Epithelial cell of esophagus (primary cell): ENCODE results near the gene ZC3H7B.

ENCODE experiments used
- DNase-seq: peaks from one replicate; pipeline ENCODE4 v3.0.0; 2010; ENCODE audit warnings: low read depth
- H3K4me3 ChIP-seq: 2 replicates; pipeline ENCODE4 v1.5.1; 2011; ENCODE audit warnings: mild to moderate bottlenecking, low read length, control low read depth
- TF ChIP-seq, protein P1 (sequence below): IDR thresholded peaks from 2 replicates; pipeline ENCODE4 v1.5.1; 2011; ENCODE audit warnings: low read depth, mild to moderate bottlenecking, low read length, control low read depth, inconsistent platforms; ENCODE audit not compliant: insufficient read depth; ENCODE audit errors: missing control alignments

ZC3H7B gene

GRCh38 chr22:41403532-41404318, 102.4 kb downstream of the ZC3H7B start:
- peak; percentile 84 for DNase-seq
- no peak overlapping the region for H3K4me3 ChIP-seq
- TF ChIP-seq, protein P1, sequence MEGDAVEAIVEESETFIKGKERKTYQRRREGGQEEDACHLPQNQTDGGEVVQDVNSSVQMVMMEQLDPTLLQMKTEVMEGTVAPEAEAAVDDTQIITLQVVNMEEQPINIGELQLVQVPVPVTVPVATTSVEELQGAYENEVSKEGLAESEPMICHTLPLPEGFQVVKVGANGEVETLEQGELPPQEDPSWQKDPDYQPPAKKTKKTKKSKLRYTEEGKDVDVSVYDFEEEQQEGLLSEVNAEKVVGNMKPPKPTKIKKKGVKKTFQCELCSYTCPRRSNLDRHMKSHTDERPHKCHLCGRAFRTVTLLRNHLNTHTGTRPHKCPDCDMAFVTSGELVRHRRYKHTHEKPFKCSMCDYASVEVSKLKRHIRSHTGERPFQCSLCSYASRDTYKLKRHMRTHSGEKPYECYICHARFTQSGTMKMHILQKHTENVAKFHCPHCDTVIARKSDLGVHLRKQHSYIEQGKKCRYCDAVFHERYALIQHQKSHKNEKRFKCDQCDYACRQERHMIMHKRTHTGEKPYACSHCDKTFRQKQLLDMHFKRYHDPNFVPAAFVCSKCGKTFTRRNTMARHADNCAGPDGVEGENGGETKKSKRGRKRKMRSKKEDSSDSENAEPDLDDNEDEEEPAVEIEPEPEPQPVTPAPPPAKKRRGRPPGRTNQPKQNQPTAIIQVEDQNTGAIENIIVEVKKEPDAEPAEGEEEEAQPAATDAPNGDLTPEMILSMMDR = peak; percentile 95

DNA sequence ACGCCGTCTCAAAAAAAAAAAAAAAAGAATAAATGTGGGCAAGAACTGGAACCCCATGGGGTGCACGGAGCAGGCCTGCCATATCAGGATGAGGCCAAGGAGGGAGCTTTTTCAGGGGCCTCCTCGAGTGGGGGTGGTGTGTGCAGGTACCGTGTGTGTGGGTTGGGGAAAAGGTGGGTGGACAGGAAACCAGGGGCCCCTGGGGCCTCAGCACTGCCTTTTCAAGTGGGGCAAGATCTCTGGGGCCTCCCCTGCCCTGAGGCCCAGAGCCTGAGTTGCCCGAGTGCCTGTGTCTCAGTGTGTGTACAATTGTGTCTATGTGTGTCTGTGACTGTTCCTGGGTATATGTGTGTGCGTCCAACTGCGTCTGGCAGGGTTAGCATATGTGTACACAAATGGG, 104.3 kb downstream of the ZC3H7B start:
- TF ChIP-seq, protein P1 = no peak
- H3K4me3 ChIP-seq = no peak overlapping the region
- DNase-seq = no peak

DNA sequence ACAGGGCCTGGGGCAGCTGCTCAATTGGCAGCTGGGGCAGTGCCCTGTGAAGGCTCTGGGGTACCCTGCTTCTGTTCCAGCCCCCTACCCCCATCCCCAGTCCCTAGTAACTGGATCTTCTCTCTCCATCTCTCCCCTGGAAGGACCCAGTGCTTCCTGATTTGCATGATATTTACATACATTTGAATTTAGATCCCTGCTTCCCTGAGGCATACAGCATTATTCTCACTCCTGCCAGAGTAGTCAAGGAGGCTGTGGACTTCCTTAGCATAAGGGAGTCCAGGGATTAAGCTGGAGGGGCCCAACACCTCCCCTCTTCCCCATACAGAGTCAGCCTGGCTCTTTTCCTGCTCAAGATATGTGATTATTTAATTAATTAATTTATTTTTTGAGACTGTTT, 105.1 kb downstream of the ZC3H7B start:
- DNase-seq = no peak
- H3K4me3 ChIP-seq = no peak overlapping the region
- TF ChIP-seq, protein P1 = no peak

DNA sequence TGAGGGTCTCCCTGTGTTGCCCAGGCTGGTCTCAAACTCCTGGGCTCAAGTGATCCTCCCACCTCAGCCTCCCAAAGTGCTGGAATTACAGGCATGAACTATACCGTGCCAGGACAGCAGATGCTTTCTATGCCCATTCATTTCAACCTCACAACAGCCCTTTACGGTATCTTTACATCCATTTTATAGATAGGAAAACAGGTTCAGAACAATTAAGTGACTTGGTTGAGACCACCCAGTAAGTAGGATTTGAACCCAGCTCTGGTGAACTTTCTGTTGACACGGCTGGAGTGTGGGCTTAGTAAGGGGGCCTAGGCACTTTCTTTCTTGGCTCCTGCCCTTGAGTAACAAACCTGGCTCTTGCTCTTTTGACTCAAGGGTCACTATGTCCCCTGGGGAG, 106.1 kb downstream of the ZC3H7B start:
- TF ChIP-seq, protein P1 = no peak
- DNase-seq = no peak
- H3K4me3 ChIP-seq = no peak overlapping the region

DNA sequence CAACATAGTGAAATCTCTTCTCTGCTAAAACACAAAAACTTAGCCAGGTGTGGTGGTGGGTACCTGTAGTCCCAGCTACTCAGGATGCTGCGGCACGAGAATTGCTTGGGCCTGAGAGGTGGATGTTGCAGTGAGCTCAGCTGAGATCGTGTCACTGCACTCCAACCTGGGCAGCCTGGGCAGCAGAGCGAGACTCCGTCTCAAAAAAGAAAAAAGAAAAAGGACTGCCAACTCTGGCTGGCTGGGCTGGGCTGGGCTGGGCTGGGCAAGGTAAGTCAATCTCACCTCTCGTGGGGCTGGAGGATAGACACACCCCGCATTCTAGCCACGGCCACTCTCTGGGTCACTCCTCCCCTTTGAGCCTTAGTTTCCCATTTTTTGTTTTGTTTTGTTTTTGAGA, 107.3 kb downstream of the ZC3H7B start:
- H3K4me3 ChIP-seq = no peak overlapping the region
- TF ChIP-seq, protein P1 = no peak
- DNase-seq = no peak
